ENCODE measurements around the gene ALDH1A2.
A peak's percentile ranks its signal among the peaks of the same experiment; 100 is the strongest.

The ALDH1A2 gene

DNA sequence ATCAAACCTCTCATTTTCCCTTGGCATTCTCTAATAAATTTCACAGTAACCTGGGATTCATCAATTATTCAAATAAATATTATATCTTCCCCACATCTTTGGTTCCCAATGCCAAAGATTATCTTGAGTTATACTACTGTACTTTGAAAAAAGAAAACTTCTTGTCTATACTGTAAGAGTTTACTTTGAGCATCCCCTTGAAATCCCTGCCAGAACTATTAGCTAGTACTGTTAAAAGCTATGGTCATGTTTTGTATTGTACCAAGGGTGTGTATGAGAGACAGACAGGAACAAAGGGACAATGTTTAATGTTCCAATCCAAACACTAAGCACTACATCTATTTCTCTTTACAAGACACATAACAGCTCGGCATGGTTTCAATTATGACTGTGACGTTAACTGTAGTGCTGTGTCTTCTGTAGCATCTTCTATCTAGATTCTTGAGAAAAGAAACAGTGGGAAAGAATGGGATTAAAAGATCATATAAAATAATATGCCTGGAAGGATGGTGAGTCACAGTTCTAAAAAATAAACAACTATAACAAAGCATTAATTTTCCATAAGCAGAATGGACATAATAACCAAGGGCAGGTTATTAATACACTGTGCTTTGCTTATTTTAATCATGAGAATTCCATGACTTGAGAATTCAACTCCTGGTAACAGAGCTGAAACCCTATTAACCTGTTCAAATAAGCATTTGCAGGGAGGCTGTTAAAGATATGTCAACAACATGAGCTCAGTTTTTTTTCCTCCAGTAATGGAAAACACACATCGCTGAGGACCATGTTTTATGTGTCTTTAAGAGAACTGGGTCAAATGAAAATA is 71.1 kb downstream of the ALDH1A2 start:
- no peak for DNase-seq (ENCODE audit: low spot score)

DNA sequence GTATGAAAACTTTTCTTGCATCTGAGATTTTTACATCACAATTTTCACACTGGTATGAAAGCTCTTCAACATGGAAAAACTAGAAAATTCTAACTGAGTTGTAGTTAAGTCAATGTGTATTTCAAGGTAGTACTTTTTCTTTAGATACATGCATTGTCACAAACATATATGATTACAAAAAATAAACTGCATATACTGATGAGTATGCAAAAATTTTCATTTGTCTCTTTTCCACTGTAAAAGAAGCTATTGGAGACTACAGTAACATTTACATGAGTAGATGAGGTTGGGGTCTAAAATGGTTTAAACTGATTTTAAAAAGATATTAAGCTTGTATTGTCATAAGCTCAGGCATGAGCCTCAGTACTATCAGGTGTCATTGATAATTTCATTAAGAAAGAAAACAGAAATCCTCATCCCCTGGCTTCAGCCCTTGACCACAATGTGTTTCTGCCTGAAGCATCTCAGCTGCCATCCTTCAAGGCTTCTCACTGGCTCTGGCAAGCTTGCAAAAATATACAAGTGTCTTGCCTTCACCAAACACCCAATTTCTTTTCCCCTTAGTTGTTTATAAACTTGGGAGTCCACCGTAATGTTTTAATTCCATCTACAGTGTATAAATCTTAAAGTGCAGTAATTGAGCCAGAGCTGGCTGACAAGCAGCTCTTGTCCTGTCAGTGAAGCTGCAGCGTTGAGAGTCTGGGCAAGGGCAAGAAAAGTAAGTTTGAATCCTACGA is 71.9 kb downstream of the ALDH1A2 start:
- DNase-seq (ENCODE audit: low spot score), result no peak

DNA sequence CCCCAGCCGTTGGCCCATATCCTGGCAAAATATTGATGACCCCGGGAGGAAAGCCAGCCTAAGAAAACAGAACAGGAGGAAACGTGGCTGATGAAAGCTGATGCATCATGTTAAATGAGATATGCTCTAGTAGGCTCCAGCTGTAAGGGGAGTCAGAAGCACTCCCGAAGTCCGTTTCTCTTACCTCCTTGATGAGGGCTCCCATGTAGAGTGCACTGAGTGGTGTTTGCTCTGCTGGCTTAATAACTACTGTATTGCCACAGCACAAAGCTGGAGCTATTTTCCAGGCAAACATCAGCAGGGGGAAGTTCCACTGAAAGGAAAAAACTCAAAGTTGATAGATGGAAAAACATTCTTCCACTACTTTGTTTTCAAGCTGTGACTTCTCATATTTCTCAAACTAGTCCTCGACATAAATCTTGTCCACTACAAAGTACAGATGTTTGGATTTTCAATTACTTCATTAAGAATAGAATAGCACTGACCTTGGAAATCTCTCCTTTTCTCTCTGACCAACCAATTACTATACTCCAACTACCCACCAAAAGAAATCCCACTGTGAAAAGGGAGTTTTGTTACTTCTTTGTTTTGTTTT is 72.7 kb downstream of the ALDH1A2 start:
- DNase-seq (ENCODE audit: low spot score), result no peak

DNA sequence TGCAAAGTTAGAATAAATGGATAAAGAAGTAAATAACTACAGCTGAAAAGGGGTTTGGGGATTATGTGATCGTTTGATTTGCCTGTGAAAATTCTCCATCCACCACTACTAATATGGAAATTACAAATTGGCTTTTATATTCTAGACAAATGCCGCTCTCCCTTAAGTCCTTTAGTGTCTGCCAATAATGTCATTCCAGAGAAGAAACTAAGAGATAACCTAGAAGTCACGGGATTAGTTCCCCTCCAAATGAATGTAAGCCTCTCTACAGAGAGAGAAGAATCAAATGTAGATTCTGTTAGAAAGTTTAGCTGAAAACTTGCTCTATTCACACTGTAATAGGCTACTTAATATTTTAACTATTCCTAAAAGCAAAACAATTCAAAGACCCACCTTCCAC is 92.0 kb downstream of the ALDH1A2 start:
- no peak for DNase-seq (ENCODE audit: low spot score)

DNA sequence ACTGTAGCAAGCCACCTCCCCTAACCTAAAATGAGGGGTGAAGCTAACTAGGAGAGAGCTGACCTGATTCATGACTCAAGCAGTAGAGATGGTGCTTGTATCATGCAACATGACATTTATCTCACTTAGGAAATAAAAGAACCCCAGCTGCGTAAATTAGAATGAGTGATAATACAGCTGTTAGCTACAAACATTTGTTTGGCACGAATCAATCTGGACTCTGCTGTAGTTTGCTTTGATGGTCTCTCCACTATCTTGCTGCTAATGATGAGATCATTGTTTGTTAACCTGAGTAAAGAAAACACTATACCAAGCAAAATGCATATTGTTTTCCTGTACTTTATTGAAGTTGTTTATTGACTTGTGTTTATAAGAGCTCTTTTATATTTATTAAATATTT is 92.6 kb downstream of the ALDH1A2 start:
- no peak for DNase-seq (ENCODE audit: low spot score)

DNA sequence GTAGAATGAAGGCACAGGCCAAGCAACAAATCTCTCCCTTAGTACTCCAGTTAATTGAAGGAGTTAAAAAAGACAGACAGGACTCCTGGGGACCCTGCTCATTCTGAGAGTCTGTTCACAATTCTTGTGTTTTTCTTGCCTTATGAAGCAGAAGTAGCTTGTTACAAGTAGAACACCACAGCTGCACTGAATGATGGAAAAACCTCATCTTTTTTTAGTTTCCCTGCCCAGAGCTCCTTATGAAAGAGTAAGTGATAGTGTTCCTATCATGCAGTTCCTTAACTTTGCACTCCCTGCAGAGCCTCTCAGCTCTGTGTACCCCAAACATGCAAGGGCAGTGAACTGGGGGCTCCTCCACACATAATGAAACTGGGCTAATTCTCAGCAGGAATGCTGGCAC is 95.5 kb downstream of the ALDH1A2 start:
- DNase-seq (ENCODE audit: low spot score), result no peak

DNA sequence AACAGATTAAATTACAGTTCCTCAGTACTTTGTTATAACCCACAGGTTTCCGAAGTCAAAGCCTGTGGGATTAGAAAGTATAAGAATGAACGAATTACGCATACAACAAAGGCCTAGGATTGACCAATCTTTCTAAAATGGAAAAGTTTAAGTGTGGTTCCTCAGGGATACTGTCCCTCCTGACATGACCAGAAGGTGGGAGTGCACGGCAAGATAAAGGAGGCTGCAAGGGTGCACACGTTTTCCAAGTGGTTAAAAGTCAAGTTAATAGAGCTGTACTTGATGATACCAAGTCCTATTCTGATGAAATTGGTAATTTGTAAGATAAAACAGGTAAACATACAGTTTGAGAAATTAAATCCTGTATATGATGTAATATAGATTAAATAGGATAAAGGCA is 96.2 kb downstream of the ALDH1A2 start:
- no peak for DNase-seq (ENCODE audit: low spot score)

DNA sequence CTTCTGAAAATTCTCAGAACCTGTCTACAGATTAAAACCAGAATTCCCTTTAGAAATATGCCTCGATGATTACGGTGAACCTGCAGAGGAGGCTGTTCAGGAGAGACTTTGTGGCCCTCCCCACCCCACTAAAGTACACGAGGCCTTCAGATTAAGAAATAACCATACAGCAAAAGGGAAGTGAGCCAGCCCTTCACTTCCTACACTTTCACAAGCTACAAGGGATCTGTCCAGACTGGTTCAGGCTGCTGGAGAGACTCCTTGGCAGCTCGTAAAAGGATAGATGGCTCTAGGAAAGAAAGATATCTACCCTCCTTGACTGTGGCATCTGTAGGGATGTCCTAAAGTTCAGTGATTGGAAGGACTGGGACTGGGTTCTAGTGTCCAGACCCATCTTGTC is 102.6 kb downstream of the ALDH1A2 start:
- no peak for DNase-seq (ENCODE audit: low spot score)

DNA sequence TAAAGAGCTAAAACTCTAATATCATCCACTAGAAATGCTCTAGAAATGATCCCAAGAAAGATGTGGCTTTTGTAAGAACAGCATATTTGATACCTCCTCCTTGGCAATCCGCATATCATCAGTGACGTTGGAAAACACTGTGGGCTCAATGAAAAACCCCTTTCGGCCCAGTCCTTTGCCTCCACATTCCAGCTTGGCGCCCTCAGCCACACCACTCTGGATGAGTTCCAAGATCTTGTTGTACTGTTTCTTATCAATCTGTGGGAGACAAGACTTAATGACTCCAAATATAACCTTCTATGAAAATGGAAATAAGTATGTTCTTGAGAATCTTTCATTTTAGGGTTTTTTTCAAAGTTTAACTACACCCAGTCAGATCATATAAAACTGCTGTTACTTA is 103.6 kb downstream of the ALDH1A2 start:
- DNase-seq (ENCODE audit: low spot score), result no peak

DNA sequence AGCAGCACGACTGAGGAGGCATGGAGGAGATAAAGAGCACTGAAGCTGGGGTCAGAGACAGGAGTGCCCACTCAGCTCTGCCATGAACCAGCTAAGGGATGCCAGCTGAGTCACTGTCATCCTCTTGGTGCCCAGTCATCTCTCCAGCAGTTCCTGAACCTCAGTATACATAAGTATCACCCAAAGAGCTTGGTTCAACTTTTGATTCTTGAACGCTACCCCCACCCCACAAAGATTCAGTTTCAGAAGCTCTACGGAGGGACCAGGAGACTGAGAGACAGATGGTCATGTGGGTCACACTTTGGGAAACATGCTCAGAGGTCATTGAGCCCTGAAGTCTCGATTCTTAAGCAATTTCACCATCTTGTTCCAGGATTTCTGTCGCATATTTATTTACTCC is 108.4 kb downstream of the ALDH1A2 start:
- DNase-seq (ENCODE audit: low spot score), result no peak

DNA sequence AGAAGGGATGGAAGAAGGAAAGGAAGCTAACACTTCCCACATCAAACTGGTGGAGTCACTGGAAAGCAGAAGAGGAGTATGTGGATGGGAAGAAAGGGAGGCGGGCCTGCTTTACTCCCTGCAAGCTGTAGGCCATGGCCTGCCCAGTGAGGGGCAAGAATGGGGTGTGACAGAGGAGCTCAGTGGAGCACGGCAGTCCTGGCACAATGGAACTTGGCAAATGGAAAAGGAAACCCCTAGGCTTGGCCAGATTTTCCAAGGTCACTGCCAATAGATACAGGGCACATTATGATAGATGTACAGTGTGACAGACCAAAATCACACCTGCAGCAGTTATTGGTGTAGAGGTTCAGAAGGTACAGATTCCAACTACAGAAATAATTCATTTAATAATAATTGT is 111.6 kb downstream of the ALDH1A2 start:
- no peak for DNase-seq (ENCODE audit: low spot score)

DNA sequence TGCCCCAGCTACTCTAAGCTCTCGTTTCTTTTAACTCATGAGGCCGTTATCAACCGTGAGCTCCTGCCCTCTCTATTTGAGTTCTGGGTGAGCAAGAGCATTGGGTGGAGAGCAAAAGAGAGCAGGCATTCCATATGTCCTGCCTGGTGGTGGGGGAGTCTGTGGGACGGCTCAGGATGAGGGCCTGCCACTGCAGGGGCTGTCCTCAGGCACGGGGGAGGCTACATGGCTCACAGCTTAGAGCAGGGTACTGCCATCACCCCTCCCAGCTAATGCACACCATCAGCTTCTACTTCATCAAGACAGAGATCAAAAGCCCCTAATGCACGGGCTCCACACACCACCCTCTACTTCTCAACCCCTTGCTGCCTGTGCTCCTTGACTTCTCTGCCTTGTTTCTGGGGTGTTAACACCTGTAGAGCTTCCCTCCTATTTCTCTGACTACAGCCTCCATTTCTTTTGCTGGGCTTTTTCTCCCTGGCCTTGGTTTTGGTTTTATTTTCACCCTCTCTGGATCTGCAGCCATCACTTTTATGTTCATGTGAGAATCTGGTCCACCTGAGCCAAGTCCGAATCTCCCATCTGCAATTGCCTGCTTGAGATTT is 114.1 kb downstream of the ALDH1A2 start:
- no peak for DNase-seq (ENCODE audit: low spot score)

DNA sequence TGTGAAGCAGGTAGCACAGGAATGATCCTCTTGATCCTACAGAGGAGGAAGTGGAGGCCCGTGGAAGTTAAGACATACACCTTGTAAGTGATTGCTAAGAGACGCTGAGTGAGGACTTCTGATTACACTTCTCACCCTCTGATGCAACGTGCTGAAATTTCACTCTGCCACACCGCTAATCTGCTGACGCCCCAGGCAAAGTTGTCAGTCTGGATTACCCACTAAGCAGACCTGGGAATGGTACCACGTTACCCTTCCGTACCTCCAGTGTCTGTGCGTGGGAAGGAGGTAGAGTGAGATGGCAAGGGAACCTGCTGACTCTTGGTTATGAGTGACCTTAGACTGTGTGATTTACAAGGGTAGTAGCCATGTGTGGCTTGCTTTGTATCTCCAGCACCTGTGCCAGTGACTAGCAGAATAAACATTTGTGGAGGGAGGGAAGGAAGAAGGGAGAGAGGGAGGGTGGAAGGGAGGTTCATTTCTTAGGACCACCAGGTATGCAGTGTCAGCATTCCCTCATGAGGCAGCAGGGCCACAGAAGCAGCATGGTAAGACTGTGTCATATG is 115.0 kb downstream of the ALDH1A2 start:
- DNase-seq (ENCODE audit: low spot score), result no peak

DNA sequence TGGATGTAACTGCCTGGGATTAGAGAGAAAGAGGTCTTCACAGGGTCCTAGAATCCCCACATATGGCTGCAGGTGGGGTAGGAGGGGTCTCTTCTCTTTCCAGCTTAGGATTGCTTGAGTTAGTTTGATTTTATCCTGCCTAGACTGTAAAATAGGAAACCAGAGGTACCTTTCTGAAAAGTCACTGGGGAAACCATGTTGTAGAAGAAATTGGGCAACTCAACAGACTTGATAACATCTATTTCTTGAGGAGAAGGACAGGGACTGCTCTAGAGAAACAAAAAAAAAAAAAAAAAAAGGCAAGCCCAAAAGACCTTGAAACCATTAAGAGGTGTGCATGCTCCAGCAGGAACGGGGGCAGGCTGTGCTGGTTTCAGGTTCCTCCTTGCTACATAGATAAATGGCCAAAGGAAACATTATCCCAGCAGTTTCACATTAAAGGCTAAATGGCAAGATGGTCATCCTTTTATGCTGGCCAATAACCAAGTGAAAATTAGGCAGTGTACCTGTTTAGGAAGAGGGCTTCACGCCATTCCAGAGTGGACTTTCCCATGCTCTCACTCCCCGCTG is 116.1 kb downstream of the ALDH1A2 start:
- DNase-seq (ENCODE audit: low spot score), result no peak

DNA sequence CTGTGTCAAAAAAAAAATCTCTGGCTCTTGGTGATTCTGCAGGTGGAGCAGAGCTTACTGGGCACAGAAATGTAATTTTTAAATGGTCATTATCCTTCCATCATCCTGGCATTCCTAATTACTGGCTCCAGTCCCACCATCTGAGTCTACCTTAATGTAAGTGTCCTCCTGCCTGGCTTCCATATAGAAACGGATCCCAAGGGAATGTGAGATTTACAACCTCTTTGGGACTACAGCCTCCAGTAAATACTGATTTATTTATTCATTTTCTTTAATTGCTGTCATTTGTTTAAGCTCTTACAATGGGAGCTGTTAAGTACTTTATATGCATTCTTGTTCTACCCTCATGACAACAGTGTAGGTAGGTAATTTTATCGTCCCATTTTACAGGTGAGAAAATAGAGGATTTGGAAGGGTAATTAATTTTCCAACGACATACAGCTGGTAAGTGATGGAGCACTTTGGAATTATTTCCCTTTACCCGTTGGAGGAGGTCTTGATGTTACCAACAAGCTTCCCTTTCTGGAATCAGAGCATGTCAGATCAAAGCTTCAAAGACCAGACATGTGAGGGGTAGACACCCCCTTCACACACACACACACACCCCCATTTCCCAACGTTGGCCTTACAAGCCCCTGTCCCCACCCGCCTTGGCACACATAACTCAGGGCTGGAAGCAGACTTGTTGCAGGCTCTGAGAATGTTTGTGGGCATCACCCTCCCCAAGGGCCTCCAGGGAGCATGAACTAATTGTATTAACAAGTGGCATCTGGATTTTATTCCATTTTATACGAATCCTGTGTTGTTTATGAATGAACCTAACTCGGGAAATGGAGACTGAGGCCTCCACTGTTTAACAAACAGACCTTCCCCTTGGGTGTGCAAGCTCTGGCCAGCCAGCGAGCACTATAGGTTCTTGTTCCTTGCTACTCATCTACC is 116.9 kb downstream of the ALDH1A2 start:
- DNase-seq (ENCODE audit: low spot score), result no peak

DNA sequence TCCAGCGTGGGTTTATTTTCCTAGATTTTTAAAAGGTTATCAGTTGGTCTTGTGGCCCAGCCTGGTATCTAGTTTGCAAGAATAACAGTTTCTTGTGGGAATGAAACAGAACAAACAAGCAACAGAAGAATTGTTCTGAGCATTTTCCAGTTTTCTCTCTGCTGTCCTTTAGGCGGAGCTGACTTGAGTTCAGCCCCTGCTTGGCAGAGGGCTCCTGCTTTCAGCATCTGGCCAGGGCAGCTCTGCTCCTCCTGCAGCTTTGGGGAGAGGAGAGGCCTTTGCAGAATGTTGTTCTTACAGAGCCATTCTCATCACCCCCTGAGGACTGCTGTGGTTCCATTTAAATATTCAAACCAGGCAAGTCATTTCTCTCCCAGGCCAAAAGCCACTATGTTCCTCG is 117.7 kb downstream of the ALDH1A2 start:
- DNase-seq (ENCODE audit: low spot score), result peak; percentile 36

DNA sequence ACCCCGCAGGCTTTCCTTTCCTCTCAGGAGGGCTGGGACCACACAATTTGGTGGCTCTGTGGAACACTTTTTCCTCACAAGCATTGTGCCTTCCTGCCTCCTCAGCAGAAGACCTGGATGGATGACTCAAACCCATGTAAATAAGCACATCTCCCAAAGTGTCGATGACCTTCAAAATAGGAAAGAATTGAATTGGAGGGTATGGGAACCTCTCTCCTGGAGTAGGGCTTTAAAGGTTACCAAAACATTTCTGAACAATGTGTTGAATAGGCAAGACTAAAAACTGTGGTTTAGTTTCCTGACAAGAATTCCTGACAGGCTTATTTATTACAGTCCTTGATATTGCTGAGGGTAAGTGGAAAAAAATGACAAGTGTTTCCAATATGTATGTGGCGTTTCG is 118.2 kb downstream of the ALDH1A2 start:
- DNase-seq (ENCODE audit: low spot score), result no peak

DNA sequence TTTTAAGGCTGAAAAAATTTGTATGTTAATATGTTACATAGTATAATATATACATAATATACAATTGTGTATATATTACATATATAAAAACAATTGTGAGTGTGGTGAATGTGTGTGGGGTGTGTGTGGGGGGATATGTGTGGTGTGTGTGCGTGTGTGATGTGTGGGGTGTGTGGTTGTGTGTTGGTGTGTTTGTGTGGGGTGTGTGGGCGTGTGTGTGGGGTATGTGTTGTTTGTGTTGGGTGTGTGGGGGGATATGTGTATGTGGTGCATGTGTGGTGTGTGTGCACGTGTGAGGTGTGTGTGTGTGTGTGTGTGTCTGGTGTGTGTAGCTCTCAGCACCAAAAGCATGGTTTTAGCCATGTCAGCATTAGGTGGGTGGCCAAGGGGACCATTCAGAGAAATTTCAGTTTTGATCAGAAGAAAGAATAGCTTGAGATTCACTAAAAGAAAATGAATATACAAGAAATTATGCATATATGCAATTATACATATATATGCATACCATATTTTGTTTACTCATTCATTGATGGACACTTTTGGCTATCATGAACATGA is 118.9 kb downstream of the ALDH1A2 start:
- no peak for DNase-seq (ENCODE audit: low spot score)

DNA sequence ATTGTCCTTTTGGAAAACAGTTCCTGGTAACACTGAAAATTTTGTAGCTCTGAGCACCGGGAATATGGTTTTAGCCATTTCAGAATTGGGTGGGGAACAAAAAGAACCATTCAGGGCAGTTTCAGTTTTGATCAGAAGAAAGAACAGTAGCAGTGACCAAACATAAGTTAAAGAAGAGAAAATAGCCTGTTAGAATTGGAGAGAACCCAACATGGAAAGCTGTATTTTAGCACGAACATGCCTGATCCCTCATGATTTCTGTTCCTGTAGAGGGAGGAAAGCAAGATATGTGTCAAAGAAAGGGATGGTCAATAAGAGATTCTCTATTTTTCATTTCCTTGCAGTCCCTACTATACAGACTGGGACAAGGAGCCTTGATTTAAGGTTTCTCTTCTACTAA is 119.9 kb downstream of the ALDH1A2 start:
- DNase-seq (ENCODE audit: low spot score), result no peak

DNA sequence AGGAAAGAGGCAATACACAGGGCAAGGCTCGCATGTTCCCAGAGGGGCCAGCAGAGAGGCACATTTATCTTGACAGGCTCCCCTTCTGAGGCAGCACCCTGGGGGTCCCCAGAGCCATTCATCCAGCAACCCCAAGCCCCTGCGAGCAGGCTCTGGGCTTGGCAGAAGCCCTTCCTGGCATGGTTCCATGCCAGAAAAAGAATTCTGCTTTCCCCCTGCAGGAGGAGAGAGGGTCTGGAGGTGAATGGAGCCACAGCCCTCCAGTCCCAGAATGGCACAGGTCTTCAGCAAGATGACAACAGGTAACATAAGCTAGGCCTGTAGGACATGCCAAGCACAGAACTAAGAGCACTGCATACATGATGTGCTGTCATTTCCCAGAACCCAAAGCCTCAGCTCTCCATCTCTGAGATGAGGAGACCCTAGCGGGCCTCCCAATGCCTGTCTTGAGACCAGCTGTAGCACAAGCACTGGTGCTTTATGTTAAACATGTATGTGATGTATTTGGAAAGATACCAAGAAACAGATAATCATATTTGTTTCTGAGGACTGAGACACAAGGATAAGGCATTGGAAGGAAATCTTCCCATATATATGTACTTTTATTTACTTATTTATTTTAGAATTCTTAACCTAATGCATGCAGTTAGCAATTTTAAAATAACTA is 121.6 kb downstream of the ALDH1A2 start:
- no peak for DNase-seq (ENCODE audit: low spot score)
